Stimulated activated CD8-positive, alpha-beta memory T cell treated with anti-CD3 and anti-CD28 coated beads, Interleukin-12 subunit alpha, Interleukin-12 subunit beta, amount 100 ng/mL, for 1 hour (primary cell): ENCODE results near the gene DCANP1.
"Not testable (repeated sequence)": the region's sequence is repeated elsewhere in the genome, so short reads cannot be mapped to it uniquely, and the experiment has no call there.

Experiments used
- DNase-seq: peaks from one replicate; pipeline ENCODE4 v3.0.0-alpha.2; 2020; ENCODE audit warnings: low read depth

The DCANP1 gene

GRCh38 chr5:135447298-135447929 lies at the start of gene DCANP1:
DCANP1 (minus strand) TSS chr5:135447348; CDS start chr5:135447108, 240 bp downstream.
- DNase-seq = no peak

- not testable (repeated sequence) for DNase-seq
Measured at GRCh38 chr5:135495531-135495930, 48.4 kb upstream of the DCANP1 start.

- no peak for DNase-seq
Measured at GRCh38 chr5:135494196-135494595, 47.0 kb upstream of the DCANP1 start.

DNA sequence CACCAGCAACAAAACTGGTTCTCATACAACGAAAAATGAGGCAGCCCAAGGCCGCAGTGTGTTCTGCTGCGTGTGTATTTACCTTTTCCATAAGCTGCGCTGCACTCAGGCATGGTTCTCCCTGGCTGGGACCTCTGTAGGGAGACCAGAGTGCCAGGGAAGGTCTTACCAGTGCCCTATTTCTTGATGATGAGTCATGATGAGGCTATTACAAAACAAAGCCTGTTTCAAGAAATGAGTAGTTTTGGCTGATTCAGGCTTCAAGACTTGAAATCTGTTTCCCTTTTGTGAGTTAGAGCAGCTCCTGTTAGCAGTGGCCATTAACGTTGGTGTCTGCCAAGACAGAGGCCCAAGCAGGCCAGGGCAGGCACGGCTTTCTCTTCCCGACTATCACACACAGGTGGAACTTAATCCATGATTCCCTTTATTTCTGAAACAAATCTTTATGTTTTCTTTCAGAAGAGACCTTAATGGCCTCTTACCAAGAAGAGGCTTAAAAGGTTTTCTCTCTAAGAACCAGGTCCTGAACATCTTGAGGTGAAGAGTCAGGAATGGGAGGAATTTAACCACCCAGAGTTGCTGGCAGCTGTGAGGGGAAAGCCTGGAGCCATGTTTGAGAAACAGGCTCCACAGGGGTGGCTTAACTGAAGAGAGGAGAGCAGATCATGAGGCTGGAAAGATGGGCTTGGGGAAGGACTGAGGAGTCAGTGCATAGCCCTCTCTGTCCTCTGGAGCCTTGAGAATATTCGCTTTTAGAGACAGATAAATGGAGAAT lies 46.4 kb upstream of the DCANP1 start:
- no peak for DNase-seq

DNA sequence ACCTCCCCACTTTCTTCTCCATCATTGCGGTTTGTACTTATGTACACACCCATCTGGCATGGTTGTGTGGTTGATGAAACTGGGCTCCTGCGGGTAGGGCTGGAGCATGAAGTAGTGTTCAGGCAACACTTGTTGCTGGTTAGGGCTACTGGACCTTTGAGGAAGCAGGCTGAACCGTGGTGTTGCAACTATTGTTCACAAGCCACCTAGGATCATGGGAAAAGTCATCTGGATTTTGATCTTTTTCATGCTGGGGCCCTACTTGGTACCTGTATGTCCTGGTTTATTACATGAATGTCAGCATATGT lies 45.1 kb upstream of the DCANP1 start:
- no peak for DNase-seq

- no peak for DNase-seq
Measured at GRCh38 chr5:135491552-135492318, 44.6 kb upstream of the DCANP1 start.

- DNase-seq = no peak
Measured at GRCh38 chr5:135491038-135491551, 43.9 kb upstream of the DCANP1 start.

GRCh38 chr5:135490245-135491037 lies 43.3 kb upstream of the DCANP1 start:
- no peak for DNase-seq

GRCh38 chr5:135489466-135490244 lies 42.5 kb upstream of the DCANP1 start:
- DNase-seq = no peak

DNA sequence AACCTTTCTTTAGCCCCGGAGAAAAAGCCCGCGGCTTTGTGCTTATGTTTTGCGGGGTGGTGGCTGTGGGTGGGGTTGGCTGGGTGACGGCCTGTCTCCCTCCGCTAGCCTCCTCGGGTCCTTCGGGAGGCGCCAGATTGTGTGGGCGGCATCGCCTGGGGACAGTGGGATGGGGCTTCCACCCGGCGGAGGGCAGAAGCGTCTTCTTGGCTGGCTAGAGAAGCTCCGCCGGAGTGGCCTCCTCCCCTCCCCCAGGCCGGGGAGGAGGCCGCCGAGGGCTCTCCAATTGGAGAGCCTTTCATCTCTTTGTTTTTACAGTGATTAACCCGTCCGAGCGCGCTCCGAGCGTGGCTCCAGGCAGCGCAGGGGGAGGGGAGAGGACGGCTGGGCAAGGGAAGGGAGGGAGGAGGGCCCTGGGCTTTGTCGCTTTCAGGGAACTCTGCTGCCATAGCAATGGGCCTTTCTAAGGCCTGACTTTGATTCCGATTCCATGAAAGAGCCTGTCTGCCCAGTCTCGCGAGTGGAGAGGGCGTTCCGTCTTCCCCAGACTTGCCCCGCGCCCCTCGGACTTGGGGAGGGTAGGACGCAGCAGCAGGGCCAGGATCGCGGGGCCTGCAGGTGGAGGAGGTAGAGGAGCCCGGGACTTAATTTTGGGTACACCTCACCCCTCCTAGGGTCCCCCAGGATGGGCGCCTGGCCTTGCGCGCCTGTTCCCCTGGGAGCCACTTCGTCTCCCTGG lies 41.7 kb upstream of the DCANP1 start:
- no peak for DNase-seq

- DNase-seq = no peak
Measured at GRCh38 chr5:135487839-135488514, 40.8 kb upstream of the DCANP1 start.

DNA sequence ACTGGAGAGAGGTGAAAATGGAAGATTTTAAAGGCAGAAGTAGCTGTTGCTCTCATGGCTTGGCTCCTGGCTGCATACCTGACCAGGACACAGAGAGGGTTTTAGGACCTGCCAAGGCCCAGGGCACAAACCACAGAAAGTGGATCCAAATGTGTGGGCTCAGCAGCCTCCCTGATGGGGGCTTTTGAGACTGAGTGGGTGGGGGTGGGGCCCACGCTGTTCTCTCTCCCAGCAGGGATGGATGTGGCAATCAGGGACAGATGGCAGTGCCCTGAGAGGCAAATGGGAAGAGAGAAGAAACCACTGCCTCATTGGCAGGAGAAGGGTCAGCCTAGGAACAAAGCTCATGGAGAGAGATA lies 39.9 kb upstream of the DCANP1 start:
- no peak for DNase-seq

- DNase-seq = no peak
Measured at GRCh38 chr5:135486131-135487036, 39.2 kb upstream of the DCANP1 start.

DNA sequence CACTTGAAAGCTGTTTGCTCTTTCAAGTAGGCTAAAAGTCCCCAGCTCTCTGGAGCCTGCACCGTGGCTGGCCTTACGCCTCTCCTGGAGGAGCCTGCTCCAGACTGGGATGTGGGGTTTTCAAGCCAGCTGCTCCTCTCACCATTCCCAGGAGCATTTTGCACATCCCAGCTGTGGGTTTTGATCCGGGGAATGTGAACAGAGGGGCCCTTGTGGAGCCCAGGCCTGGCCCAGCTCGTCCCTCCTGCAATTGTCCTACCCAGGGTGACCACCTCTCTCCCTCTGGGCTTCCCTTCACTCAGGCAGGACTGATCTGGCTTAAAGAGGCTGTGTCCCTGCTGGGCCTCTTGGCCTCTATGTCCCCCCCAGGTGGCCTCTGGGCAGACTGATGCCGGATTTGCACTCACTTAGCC lies 37.5 kb upstream of the DCANP1 start:
- no peak for DNase-seq

DNA sequence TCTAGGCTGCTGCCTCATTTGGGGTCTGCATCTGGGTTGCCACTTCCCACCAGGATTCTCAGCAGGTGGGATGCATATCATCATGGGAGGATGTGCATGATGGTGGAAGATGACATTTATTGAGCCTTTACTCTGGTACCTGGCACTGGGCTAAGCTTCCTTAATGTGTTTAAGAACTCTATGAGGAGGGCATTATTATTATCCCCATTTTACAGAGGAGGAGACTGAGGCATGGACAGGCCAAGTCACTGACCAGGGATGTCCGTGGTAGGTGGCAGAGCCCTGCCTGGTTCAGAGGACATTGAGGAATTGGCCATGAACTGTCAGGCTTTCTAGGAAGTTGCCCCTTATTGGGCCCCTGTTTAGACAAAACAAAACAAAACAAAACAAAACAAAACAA lies 36.1 kb upstream of the DCANP1 start:
- DNase-seq = no peak

DNA sequence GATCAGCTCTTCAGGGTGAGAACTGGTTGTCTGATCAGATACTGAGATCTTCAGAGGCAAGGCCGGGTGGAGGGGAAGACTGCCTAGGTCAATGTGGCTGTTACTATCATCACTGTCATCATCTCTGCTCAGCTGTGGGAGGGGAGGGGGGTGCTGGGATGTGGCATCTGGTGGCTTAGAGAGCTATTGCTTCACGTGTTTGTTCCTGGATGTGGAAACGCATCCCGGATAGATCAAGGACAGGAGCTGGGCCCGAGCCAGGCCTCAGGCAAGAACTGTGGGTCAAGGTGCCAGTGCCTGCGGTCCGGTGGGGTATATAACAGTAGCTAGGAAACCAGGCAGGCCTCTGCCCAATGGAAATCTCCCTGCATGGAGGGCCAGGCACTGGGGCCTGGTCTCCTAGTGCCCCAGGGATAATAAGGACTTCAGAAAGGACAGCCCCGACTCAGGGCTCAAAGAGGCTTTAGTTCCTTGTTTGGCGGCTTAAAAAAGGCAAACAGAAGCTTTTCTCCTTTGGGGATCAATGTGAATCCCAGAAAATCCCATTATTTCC lies 35.3 kb upstream of the DCANP1 start:
- DNase-seq = no peak

DNA sequence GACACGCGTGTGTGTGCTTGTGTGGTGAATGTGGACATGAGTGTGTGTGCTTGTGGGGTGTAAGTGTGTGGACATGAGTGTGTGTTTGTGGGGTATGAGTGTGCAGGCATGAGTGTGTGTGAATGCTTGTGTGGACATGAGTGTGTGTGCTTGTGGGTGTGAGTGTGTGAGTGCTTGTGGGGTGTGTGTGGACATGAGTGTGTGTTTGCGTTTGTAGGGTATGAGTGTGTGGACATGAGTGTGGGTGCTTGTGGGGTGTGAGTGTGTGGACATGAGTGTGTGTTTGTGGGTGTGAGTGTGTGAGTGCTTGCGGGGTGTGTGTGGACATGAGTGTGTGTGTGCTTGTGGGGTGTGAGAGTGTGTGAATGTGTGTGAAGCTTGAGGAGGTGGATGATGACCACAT lies 34.8 kb upstream of the DCANP1 start:
- no peak for DNase-seq

DNA sequence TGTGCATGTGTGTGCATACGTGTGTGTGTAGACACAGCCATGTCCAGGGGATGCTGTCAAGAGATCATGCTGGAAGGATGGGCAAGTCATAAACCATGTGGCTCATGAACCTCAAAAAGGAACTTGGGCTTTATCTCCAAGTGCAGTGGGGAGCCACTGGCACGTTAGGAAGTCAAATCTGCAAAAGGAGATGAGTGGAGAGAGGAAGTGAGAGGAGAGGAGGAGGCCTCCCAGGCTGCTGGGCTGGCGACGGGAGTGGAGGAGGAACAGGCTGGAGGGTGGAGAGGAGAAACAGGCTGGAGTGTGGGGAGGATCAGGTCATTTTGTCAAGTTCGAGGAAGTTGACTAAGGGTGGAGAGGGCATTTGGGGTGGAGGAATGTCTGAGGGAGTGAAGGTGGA lies 34.2 kb upstream of the DCANP1 start:
- no peak for DNase-seq

GRCh38 chr5:135480511-135480910 lies 33.4 kb upstream of the DCANP1 start:
- DNase-seq = no peak
